ENCODE measurements around the gene RPGRIP1. TPM values are rescaled to one million over a fixed set of nuclear protein-coding genes. Genes with fewer than 3 reads are reported as not detected.

RPGRIP1 gene
- total RNA-seq, 4 donors from 2014 or later = 0.16 to 0.68 (median 0.22) TPM; not detected in 1

- TF ChIP-seq CTCF (IDR thresholded peaks at IDR 0.05; ENCODE audit: low read depth) = no peak
Observed at GRCh38 chr14:21261824-21262223, 18.1 kb upstream of the RPGRIP1 start.

GRCh38 chr14:21262410-21262809 lies 17.5 kb upstream of the RPGRIP1 start:
- TF ChIP-seq CTCF (IDR thresholded peaks at IDR 0.05; ENCODE audit: low read depth) = no peak

- TF ChIP-seq CTCF (IDR thresholded peaks at IDR 0.05; ENCODE audit: low read depth) = no peak
Observed at GRCh38 chr14:21263284-21264024, 16.4 kb upstream of the RPGRIP1 start.

GRCh38 chr14:21264025-21264801 lies 15.7 kb upstream of the RPGRIP1 start:
- no peak for TF ChIP-seq CTCF (IDR thresholded peaks at IDR 0.05; ENCODE audit: low read depth)

GRCh38 chr14:21267431-21267845 lies 12.4 kb upstream of the RPGRIP1 start:
- TF ChIP-seq CTCF (IDR thresholded peaks at IDR 0.05; ENCODE audit: low read depth) = no peak

GRCh38 chr14:21267886-21268616 lies 11.8 kb upstream of the RPGRIP1 start:
- TF ChIP-seq CTCF (IDR thresholded peaks at IDR 0.05; ENCODE audit: low read depth) = no peak
